Muscle of arm (tissue), 12 donors: ENCODE measurements around the gene NCAM1. TPM values are rescaled to one million over a fixed set of nuclear protein-coding genes. Genes with fewer than 3 reads are reported as not detected.

ENCODE experiments used
- DNase-seq: peaks from one replicate; pipeline ENCODE4 v3.0.0-alpha.2; 2013
- polyA plus RNA-seq, 12 donors: library from polyadenylated mRNA; unstranded; fragments of 120-200 nt; gene quantifications; one replicate each; pipeline ENCODE4 v1.2.1, GENCODE V29; 2013; ENCODE audit not compliant: insufficient read length in 12 of 12

Gene NCAM1
- polyA plus RNA-seq, 12 donors, result 105 to 161 (median 136) TPM

GRCh38 chr11:113129261-113129992 is 168.2 kb downstream of the NCAM1 start:
- DNase-seq, result no peak

GRCh38 chr11:113131036-113131775 is 170.0 kb downstream of the NCAM1 start:
- no peak for DNase-seq

DNA sequence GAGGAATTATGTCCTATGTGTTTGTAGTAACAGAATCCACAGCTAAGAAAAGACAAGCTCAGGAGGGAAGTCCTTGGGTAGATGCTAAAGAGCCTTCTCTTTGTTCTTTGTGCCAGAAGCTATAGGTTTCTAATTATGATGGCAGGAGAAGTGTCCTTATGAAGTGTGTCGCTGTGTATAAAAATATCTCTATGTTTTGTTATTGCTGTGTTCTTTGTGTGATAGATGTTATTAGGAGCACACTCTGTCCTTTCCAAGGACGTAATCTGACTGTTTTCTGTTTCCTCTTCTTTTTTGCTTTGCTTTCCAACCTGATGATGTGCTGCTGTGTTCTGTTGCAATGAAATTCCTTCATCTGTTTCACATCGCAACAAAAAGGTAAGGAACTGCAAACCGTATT is 171.9 kb downstream of the NCAM1 start:
- no peak for DNase-seq

DNA sequence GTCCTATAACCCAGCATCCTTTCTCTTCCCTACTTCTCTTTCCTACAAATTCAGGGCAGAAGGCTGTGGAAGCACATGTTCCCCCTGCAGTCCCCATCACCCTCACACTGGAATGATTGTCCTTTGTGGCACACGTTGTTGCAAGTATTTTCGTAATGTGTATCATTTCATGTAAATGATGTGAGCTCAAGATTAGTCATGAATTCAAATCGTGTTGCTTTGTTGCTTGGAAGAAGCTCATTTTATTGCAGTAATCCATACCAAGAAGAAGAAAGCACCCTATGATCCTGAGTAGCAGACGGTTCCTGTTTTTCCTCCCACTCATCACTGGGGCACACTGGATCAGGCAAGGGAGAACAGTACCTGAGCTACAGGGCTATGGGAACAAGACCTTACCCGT is 173.4 kb downstream of the NCAM1 start:
- DNase-seq, result no peak

GRCh38 chr11:113137713-113138529 is 176.7 kb downstream of the NCAM1 start:
- DNase-seq, result no peak

- DNase-seq, result no peak
These were observed 177.5 kb downstream of the NCAM1 start for GRCh38 chr11:113138731-113139130.

GRCh38 chr11:113141010-113141409 is 179.8 kb downstream of the NCAM1 start:
- no peak for DNase-seq

- no peak for DNase-seq
These were observed 181.3 kb downstream of the NCAM1 start for GRCh38 chr11:113142508-113142907.

- no peak for DNase-seq
These were observed 186.0 kb downstream of the NCAM1 start for GRCh38 chr11:113147249-113147648.

DNA sequence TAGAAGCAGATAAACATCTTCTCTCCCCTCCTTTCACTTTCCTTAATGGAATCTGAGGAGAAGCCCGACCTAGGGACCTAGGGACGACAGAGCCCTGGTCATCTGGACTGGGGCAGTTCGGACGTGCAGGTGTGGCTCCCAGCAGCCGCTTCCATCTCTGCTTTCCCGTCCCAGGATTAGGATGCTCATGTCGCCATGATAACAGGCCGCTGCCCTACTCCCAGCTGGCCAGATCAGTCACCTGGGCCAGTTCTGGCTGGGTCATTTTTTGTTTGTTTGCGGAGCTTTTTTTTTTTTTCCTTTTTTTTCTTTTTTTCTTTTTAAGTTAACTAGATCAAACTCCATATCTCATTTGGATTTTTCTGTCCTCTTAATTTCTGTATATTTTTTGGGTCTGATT is 186.9 kb downstream of the NCAM1 start:
- no peak for DNase-seq

GRCh38 chr11:113148652-113149051 is 187.4 kb downstream of the NCAM1 start:
- no peak for DNase-seq

GRCh38 chr11:113151521-113151920 is 190.3 kb downstream of the NCAM1 start:
- no peak for DNase-seq

DNA sequence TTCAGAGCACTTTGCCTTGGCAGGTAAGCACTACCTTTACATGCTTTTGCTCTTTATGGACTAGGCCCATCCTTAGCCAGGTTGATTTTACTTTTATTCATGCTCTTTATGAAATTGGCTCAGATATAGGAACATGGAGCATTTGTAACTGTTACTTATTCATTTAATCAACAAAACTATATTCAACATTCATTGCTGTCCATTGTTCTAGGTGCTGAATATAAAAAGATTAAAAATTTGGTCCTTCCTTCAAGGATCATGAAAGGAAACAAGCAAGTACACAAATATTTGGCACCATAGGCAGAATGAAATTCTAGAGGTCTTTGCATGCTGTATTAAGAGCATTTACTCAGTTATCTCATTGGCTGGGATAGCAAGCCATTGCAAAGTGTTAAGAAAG is 191.3 kb downstream of the NCAM1 start:
- DNase-seq, result no peak

GRCh38 chr11:113153847-113154246 is 192.6 kb downstream of the NCAM1 start:
- DNase-seq, result no peak

DNA sequence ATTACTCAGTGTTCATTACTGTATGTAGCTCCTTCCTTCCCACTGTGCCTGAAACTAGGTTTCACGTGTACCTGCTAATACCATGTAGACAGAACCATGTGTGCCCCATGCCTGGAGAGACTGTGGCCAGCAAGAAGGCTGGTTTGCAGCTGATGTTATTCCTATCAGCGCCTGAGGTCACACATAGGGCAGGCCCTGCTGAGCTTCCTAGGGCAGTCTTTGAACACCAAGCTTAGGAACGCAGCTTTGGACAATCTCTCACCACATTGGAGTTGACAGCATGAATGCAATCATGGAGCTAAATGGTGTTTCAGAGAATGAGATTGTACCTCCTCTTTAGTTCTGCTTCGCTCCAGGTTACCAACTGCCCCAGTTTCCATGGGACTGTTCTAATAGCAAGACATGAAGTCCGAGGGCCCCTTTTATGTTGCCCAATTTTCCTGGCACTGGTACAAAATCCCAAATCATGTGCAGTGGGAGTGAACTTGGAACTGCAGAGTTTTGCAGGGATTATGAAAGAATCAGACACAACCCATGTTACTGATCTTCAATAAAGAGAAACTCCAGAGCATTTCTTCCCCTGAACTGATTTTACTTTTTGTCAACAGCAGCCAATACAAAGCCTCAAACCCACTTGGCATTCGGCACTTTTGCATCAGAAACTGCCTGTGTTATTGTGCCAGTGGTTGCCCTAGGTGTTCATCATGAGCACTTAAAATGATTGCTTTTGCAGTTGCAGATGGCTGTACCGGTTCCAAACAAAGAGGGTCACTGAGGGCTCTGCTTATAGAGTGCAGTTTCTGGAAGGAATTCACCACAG is 199.0 kb downstream of the NCAM1 start:
- DNase-seq, result no peak

DNA sequence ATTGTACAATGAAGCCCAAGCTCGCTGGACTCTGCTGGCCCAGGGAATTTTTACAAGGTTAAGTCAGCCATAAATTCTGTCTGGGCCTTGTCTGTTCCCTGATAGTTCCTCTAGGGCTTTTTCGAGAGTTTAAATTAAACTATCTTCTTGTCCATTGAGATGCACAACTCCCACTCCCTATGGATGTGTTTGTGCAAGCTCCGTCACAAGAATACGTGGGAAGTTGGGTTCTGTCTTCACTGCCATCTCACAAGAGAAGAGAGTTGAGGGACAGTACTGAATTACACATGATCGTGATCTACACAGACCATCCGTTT is 199.5 kb downstream of the NCAM1 start:
- no peak for DNase-seq

GRCh38 chr11:113161711-113162591 is 200.7 kb downstream of the NCAM1 start:
- DNase-seq, result no peak

DNA sequence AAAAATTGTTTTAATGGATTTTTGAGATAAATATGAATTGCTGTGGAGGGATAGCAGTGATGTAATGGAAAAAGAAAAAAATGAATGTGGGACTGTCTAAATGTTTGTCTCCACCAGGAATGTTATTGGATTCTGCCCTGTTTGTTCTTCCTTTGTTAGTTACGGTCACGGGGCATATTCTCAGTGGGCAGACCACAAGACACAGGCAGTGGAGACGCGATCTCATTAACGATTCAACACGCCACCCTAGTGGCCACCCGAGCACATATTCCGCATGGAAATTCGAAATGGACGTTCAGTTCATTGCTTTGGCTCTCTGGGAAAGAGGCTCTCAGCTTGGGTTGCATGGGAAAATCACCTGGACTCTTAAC is 201.4 kb downstream of the NCAM1 start:
- DNase-seq, result no peak

DNA sequence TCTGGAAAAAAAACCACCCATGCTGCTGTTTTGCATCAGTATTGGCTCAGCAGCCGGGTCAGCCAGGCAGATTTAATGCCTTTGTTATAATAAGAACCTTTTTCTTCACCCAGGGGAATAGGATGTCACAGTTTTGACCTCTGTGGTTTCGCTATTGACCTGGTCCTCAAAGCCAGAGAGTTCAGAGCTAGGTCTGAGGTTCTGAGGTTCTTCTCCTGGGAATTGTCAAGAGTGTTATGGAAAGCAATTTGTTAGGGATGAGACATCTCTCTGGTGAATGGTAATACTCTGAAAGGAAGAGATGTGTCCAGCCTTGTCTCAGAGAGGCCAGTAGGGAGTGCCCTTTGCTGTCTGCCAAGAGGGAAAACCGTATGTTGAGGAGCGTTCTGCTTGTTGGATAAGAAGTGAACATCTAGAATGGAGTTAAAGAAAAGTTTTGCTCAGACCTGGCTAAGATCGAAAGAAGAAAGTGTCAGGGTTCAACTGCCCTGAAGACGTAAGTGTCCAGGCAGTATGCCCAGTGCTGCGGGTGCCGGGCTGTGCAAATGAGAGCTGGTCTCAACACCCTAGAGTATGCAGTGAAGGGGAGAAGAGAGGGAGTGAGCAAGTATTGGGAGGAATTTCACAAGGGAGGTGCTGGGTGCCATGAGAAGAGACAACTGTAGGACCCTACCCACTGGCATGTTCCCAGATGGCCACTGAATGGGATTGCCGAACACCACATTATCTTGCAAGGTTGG is 202.2 kb downstream of the NCAM1 start:
- no peak for DNase-seq

GRCh38 chr11:113166280-113166679 is 205.1 kb downstream of the NCAM1 start:
- DNase-seq, result no peak
